Fibroblast of pulmonary artery (primary cell): ENCODE data around the gene SH3TC2.
A peak's percentile ranks its signal among the peaks of the same experiment; 100 is the strongest.

Experiments
- DNase-seq: peaks from one replicate; pipeline ENCODE4 v3.0.0-alpha.2; 2010; ENCODE audit warnings: low read depth
- H3K4me3 ChIP-seq: replicated peaks from 2 replicates; pipeline ENCODE4 v1.5.1; 2011; ENCODE audit warnings: low read depth, mild to moderate bottlenecking, control low read depth, low read length, moderate library complexity
- CTCF ChIP-seq: IDR thresholded peaks from 2 replicates; pipeline ENCODE4 v1.5.1; 2011; ENCODE audit warnings: mild to moderate bottlenecking, control low read depth, low read length, inconsistent platforms; ENCODE audit errors: missing control alignments

SH3TC2 gene

DNA sequence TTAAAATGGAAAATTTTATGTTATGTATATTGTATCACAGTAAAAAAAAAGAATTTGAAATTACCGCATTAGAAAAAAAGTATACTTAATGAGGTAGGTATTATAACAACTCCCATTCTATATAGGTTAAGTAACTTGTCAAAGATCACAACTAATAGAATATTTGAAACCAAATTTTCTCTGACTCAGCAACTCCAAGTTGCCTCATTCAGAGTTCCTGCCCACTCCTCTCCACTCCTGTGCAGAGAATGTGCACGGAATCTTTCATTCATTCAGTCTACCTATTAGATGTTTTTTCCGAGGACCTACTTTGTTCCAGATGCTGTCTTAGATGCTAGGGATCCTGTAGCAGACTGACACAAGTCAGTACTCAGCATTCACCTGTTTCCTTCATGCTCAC lies 15.4 kb downstream of the SH3TC2 start:
- TF ChIP-seq CTCF = no peak
- H3K4me3 ChIP-seq = no peak overlapping the region
- DNase-seq = no peak

DNA sequence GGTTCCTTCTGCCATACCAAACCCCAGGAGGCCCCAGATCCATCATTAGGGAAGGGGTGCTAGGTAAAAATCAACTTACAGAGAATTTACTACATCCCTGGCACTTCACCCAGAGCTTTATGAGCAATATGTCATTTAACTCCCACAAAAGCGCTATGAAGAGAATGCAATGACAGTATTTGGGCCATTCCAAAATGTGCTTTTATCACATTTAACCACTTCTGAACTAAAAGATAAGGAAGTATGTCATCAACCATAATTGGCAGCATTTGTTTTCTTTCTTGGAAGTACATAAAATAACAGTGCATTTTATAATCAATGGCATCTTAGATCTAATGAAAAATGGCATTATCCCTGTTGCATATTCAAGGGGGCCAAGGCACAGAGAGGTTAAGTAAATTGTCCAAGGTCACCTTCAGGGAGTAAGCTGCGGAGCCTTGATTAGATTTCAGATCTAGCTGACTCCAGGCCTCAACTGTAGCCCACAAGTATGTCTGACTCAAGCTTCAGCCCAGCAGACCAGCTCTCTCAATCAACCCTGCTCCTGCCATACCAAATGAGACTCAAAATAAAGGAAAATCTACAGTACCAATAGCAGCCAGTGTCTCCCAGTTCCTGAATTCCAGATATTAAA lies 16.5 kb downstream of the SH3TC2 start:
- peak; percentile 45 for DNase-seq
- TF ChIP-seq CTCF = no peak
- H3K4me3 ChIP-seq = no peak overlapping the region

GRCh38 chr5:149045089-149045460 lies 17.8 kb downstream of the SH3TC2 start:
- no peak overlapping the region for H3K4me3 ChIP-seq
- TF ChIP-seq CTCF = no peak
- DNase-seq = no peak

- DNase-seq = peak; percentile 43
- no peak for TF ChIP-seq CTCF
- H3K4me3 ChIP-seq = no peak overlapping the region
These were observed 18.3 kb downstream of the SH3TC2 start for GRCh38 chr5:149044453-149045088.

- DNase-seq = no peak
- no peak for TF ChIP-seq CTCF
- no peak overlapping the region for H3K4me3 ChIP-seq
These were observed 19.2 kb downstream of the SH3TC2 start for GRCh38 chr5:149043641-149044040.

DNA sequence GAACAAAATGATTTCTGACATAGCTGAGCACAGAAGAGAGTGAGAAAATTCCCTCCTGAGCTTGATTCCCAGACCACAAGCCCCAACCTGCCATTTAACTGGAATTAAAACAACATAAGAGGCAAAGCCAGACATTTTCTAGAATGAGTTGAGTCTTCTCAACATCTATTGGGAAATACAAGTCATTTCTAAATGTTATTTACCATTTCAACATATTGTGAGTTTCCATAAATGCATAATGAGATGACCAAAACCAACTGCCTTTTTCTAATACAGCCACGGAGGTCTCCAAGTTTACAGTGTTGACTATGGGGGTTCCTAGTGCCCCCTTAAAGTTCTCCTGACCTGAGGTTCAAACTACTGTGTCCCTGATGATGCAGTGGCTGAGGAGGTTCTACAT lies 20.0 kb downstream of the SH3TC2 start:
- no peak for TF ChIP-seq CTCF
- H3K4me3 ChIP-seq = no peak overlapping the region
- no peak for DNase-seq

GRCh38 chr5:149041242-149041641 lies 21.6 kb downstream of the SH3TC2 start:
- no peak overlapping the region for H3K4me3 ChIP-seq
- TF ChIP-seq CTCF = no peak
- DNase-seq = no peak
